T follicular helper cell (primary cell): Measurements from ENCODE around the gene UCP3.

Experiments used
- DNase-seq: peaks from one replicate; pipeline ENCODE4 v3.0.0-alpha.2; 2020; ENCODE audit warnings: low read depth

Gene UCP3

DNA sequence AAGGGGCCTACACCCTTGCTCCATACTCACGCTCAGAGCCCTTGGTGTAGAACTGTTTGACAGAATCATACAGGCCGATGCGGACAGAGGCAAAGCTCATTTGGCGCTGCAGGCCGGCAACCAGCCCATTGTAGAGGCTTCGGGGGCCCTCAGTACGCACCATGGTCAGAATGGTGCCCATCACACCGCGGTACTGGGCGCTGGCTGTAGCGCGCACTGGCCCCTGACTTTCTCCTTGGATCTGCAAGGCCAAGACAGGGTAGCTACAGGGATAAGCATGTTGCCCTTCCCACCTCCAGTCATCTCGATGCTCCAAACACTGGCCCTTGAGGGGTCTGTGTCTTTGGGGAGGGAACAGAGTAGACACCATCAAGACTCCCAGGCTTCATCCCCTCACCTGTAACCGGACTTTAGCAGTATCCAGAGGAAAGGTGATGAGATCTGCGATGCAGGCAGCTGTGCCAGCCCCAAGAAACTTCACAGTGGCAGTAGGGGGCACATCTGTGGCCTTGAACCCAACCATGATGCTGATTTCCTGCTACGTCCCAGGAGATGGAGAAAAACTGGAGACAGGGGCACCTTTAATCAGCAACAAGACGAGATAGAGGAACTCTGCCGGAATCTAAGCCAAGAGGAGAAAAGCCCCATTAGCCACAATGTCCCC, 30.9 kb downstream of the UCP3 start:
- no peak for DNase-seq

DNA sequence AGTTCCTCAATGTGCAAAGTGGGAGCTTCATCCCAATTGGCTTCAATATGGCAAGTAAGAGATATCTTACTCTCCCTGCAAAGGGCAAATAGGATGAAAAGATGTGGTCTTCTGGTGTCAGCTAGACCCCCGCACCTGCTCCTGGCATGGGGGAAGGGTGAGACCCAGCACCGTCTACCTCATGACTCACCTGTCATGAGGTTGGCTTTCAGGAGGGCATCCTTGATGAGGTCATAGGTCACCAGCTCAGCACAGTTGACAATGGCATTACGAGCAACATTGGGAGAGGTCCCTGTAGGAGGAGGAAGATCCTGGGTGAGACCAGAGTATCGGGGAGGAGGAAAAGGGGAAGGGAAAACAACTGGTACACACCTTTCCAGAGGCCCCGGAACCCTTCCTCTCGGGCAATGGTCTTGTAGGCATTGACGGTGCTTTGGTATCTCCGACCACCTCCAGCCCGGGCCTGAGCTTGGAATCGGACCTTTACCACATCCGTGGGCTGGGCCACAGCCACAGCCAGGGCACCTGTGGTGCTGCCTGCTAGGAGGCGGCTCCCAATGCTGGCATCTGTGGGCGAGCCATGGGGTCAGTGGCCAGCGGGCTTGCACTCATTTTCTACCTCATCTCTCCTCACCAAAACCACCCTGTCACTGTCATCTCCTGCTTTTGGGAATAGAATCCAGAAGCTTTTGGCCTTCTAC, 32.3 kb downstream of the UCP3 start:
- DNase-seq = no peak

DNA sequence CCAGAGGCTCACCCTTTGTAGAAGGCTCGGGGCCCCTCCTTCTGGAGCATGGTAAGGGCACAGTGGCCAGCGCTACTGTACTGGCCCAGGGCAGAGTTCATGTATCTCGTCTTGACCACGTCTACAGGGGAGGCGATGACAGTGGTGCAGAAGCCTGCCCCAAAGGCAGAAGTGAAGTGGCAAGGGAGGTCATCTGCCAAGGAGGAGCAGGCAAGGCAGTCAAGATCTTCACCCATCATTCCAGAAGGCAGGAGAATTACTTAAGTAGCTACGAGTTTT, 33.5 kb downstream of the UCP3 start:
- DNase-seq = no peak

DNA sequence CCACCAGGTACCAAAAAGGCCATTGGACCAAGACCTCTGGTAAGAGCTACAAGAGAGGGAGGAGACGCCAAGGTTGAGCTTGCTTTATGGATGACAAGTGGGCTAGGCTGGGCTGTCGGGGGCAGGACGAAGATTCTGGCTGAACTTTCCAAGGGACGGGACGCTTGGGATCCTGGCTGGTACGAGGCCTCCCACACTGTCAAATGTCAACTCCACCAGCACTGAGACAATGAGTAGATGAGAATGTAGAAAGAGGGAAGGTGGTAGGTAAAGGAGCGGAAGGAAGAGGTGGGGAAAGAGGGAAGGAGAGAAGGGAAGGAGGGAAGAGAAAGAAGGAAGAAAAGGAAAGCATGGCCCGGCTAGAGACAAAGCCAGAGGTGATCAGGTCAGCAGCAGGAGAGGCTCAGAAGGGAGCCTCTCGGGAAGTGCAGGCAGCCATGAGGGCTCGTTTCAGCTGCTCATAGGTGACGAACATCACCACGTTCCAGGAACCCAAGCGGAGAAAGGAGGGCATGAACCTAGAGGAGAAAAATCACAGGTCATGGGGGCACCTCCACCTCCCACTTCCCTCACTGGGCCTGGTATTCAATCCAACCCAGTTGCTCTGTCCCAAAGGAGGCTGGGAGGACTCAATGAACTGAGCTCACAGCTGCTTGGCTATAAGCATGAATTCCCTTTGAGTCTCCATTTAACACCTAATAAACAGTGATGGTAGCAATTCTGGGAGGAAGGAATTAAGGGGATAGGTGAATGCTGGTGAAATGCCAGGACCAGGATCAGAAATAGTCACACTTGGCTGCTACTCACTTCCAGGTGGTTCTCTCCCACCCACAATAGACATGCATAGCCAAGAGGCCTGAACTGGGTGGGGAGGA, 34.0 kb downstream of the UCP3 start:
- DNase-seq = no peak

DNA sequence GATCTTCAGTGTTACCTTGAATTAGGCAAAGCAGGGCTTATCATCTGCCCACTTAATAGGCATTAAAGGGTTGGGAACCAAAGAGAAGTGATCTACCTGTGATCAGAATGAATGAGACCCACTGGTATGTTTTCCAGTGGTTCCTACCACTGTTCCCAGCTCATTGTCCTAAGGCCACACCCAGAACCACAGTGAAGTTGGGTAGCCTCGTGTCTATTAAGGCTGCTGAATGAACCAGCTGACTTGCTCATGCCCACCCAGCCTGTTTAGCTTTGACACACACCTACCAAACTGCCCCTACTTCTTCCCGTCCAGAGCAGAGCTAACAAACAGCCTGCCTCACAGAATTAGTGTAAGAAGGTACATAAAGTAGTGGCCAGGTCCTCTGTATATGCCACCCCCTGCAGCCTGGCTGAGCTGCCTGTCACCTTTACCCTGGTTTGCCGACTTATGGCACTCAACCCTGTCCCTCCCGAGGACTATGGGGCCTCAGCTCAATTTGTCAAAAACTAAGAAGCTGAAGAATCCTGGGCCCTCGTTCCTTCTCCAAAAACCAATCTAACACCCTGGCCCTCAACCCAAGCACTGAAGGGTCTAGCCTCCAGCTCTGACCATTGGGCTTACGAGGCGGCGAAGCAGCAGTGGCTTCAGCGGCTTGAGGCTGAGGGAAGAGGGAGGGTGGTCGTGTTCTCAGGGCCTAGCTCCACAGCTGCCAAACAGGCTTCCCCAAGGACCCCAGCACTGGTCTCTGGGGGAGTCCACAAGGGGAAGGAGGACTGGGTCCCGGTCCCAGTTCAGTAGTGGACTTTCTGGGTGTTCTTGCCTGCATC, 36.0 kb downstream of the UCP3 start:
- no peak for DNase-seq

DNA sequence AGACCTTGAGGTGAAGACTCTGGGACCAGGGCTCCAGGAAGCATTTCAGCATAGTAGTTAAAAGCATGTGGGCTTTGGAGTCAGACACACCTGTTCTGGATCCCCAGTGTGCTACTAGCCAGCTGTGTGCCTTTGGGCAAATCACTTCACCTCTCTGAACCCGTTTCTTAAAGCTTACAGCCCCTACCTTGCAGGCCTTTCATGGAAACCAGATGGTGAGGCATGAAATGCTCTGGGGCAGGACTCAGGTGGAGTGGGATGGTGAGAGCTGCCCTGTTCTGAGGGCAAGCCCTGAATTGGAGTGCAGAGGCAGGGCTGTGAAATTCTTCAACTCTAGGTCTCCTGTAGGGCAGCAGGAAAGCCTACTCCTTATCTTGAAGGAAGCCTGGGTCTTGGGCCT, 36.7 kb downstream of the UCP3 start:
- no peak for DNase-seq

DNA sequence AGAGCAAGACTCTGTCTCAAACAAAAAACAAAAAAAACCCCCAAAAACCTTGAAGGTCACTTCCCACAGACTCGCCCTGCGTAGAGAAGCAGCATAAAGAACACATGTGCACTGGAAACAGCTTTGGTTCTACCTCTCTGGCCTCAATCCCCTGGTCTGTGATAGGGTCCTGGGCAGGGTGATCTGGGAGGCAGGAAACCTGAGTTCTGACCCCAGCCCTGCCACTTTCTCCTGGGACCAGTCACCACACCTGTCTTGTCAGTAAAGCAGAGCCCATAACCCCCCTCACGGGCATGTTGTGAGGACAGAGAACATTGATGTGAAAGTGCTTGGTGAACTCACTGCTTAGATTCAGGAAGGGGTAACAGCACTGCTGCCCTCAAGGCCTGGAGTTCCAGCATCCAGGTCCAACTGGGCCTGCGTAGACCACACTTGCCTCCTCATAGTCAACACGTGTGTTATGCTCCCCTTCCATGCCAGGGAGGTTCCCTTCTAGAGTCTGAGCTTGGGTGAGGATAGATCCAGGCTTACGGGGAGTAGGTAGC, 37.6 kb downstream of the UCP3 start:
- no peak for DNase-seq

DNA sequence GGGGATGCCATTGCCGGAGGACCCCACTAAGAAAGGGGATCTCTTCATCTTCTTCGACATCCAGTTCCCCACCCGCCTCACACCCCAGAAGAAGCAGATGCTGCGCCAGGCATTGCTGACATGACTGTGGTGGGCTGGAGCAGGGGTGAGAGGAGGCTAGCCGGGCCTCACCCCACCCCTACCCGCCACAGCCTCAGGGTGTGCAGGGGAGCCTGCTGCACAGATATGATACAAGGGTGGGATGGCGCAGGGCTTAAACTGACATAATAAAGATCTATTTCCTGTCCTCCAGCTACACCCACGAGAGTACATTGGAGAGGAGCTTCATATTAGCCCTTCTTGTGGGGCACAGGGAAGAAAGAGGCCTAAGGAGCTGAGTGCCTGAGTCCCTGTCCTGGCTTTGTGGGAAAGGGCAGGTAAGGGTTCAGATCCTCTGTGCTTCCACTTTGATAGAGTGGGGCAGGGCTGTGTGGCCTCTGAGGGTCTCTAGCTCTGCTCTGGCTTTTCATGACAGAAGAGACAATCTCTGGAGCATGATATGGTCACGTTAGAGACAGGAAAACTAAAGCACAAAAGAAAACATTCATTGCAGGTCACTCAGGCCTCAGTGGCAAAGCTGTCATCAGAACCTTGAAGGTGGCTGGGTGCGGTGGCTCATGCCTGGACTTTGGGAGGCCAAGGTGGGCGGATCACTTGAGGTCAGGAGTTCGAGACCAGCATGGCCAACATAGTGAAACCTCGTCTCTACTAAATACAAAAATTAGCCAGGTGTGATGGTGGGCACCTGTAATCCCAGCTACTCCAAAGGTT, 38.7 kb downstream of the UCP3 start:
- no peak for DNase-seq

DNA sequence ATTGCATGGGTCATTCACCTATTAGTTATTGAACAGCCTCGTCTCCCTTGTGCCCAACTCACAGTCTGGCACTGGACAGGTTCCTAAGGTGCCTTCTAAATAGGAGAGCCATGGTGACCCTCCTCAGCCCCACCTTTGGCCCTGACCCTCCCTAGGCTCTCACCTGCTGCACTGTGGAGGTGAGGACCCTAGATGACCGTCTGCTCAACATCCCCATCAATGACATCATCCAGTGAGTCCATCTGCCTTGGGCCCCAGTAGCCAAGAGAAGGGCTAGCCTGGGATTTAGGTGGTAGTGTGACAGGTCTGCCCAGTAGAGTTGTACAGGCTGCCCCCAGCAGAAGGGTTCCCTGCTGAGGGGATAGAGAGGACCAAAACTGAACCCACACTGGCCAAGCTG, 39.8 kb downstream of the UCP3 start:
- DNase-seq = no peak

DNA sequence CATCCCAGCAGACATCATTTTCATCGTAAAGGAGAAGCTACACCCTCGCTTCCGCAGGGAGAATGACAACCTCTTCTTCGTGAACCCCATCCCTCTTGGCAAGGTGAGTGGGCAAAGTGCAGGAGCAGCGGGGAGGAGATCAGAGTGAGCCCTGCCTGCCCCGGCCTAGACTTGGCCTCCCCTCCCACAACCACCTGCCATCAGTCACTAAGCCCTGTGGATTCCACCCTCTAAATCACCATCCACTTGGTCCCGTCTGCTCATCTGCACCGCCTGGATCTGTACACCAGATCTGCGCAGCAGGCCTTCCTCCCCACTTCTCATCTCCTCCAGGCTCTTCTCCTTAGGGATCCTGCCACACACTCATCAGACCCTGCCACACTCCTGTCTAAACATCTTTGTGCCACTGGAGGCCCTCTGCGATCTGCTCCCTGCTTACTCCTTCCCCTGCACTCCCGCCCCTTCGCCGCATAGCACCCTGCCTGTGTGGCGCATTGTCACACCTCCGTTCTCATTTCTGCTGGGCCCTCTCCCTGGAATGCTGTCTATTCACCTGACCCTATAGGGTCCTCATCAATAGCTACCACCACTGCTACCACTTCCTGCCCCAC, 40.4 kb downstream of the UCP3 start:
- DNase-seq = no peak

DNA sequence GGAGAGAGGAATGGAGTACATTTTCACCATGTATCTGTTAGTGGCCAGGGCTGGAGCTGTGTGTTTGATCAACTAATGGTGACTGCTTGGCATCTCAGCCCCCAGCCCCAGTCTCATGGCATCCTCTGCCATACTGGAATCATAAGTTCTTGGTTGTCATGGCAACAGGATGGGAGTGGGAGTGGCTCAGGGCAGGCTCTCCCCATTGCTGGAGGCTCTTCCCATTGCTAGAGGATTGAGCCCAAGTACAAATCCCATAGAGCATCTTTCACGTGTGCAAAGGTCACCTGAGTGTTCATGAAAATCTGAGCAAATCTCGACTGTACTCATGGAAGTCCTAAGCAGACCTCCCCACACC, 43.1 kb downstream of the UCP3 start:
- no peak for DNase-seq

DNA sequence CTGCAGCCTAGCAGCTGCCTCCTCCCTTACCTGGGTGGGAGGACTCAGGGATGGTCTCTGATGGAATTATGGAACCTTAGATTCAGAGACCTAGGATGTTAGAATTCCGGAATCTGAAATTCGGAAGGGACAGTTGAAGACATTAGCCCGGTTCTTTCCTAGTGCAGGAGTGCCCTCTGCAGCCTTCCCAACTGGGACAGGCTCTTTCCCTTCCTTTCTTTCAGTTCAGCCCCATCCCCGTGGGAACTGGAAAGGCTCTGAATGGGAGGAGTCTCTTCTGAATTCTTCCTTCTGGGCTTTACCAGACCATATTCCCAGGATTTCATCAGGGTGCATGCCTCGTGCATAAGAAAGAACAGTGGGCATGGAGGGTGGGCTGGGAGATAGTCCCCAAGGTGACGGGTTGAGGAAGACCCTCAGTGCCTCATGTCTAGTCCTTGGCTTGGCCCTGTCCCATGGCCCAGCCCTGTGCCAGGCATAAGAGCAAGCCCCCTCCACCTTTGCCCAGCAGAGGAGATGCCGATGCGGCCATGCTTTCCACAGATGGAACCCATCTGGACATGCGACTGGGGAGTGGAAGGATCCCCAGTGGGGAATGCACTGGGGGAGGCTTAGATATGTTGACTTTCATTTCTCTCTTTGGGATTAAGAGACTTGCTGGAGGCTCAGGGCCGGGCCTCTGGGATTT, 43.7 kb downstream of the UCP3 start:
- no peak for DNase-seq

DNA sequence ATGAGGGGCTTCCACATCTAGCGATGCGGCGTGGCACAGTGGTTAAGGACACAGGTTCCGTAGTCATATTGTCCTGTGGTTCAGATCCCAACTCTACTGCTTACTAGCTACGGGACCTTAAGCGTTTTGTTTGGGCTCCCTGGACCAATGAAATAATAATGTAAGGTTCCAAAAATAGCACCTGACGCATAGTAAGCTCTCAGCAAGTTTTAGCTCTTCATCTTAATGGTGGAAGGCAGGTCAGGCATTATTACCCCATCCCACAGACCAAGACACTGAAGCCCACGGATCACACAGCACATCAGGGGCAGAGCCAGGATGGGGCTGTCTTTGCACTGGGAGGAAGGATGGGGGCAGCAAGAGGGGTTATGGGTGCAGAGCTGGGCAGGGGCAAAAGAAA, 45.0 kb downstream of the UCP3 start:
- DNase-seq = no peak

DNA sequence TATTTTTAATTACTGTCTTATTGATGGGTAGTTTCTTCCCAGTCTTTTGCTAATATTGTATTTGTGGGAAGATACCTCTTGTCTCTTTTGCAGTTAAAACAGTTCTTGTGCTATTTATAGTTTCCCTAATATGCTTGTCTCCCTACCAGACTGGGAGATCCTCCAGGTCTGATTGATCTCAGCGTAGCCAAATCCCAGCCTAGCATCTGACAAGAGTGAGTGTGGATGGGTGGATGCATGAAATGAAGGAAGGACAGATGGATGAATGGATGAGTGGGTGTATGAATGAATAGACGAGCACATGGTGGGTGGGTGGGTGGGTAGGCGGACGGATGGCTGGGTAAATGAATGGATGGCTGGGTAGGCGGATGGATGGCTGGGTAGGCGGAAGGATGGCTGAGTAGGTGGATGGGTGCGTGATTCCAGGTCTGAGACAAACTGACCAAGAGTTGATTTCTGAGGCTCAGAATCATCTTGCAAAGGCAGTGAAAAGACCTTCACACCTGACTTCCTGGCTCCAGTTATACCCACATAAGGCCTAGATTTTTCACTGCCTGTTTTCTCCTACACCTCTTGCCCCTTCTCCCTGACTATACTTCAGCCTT, 46.7 kb downstream of the UCP3 start:
- no peak for DNase-seq

DNA sequence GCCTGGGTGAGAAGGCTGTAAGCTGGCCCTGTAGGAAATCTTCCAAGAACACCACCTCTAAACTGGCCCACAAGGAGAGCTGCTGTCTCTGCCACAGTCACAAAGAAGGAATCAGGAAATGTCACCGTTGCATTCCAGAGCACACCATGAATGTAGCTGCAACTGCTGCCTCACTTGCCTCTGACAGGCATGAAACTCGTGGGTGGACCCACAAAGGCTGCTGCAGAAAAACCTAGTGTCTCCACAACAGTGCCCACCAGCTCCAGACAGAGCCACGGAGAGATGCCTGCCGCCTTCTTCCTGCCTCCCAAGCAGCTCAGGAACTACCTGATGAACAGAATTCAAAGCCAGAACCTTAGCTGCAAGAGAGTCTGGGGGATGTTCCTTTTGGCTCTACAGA, 47.6 kb downstream of the UCP3 start:
- no peak for DNase-seq

DNA sequence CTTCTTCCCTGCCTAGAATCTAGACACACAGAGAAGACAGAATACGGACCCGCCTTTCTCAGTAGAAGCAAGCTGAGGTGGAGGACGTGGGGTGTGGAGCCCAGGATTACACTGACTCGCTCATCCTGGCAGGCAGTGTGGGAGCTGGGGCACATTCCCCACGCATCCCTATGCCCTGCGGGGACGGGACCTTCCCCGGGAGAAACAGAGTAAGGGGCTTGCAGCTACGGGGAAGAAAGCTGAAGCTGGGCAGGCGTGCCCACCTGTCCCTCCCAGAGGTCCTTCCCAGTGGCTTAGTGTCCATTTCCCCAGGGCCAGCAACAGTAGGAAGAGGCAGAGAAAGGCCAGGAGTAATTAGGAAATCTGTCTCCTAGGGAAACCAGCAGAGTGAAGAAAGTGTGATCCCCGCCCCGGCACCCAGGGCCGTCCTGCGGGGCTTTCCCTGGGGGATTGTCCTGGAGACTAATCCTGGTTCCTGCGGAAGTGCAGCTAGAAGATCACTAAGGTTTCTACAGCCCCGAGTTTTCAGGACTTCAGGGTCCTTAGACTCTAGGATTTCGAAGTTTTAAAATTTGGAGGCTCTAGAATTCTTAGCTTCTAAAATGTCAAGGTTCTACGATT, 50.3 kb downstream of the UCP3 start:
- DNase-seq = no peak

DNA sequence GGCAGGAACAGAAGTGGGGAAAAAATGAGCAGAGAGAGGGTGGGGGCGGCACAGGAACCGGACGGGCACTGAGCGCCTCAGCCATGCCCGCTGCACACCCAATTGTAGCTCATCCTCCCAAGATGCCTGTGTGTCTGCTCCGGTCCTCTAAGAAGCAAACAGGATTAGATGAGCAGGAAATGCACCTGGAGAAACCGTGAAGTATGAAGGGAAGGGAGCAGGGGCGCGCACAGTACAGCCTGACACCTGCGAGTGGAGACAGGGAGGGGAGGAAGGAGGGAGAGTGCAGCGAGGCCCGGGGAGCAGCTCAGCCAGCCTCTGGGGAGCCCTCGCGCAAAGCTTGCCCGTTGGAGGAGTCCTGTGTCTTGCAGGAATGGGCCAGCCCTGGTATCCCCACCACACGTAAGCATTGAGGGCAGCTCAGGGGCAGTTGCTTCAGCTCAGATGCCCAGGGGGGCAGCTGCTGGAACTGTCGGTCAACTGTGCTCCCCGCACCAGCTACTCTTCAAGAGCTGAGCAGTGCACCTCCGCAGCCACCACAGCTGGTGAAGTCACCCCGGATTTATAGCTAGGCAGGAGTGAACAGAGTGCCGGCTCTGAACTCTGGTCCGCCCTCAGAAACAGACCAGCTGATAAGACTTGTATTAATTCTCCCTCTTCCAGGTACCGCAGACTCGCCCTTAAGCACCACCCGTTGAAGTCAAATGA, 51.1 kb downstream of the UCP3 start:
- DNase-seq = no peak

DNA sequence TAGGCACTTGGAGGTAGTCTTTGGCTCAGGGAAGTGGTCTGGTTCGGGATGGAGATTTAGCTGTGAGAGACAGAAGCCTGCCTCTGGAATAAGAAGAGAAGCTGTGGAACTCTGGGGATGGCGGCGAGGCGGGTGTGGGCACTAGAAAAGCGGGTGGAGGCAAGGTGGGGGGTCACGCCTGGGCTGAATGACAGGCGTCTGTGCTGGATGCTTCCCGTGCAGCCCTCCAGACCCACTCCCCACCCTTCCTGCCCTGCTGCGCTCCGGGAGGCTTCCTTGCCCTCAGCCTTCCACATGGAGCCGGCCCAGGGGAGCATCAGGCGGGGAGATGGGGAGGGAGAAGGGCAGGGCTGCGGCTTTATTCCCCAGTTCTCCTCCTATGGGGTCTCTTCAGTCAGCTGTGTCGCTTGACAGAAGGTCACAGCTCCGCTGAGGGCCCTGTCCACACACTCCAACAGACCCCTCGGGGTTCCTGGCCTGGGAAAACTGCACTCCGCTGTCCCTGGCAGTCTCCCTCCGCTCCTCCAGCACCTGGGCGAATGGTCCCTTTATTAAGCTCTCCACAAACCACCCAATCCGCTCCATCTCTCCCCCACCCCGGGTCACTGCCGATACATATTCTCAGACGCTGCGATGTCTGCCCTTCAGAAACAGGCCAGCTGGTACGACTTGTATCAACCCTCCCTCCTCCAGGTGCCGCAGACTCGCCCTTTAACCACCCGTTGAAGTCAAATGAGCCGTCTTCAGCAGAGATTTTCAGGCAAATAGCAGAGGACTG, 51.8 kb downstream of the UCP3 start:
- DNase-seq = no peak
